Measurements from ENCODE around the gene ARMC10.
A peak's percentile ranks its signal among the peaks of the same experiment; 100 is the strongest.
"Not testable (repeated sequence)": the region's sequence is repeated elsewhere in the genome, so short reads cannot be mapped to it uniquely, and the experiment has no call there.

The ARMC10 gene

DNA sequence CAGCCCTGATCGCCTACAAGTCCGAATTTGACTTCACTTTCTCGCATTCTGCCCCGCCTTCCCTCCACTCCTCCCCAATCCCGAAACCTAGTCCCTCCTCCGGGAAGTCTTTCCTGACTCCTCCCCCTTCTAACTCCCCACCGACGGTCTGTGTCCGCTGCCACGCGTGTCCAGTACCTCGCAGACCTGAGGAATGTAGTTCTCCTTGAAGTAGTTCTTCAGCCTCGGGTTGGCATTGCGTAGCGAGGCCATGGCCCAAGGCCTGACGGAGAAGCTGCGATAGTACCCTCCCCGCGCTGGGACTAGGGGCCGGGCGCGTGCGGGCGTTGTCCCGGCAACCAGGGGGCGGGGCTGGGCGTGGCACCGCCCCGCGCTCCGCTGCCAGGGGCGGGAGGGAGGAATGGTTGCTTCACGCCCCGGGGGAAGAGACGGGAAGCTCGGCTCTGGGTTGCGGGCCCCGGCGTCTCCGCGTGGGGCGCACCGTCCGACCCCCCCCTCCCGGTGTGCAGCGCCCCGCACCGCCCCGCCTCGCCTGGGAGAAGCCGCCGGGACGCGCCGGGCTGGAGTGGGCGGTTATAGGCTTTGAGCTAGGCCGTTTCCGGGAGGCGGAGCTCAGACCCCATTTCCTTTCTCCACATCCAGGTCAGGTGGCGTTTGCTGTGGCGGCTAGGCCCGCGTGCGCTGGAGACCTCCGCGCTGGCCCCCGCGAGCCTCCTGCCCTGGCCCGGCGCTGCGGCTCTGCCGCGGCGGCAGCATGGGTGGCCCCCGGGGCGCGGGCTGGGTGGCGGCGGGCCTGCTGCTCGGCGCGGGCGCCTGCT, at the start of gene ARMC10, which contains the start of gene FBXL13:
Gene ARMC10 (plus strand): TSS at position 622 of the 818 bp plus-strand sequence. CDS start 133 bp downstream, at position 755.
Gene FBXL13 (minus strand): TSS at position 278 of the 818 bp plus-strand sequence.
- TF ChIP-seq, protein P1, sequence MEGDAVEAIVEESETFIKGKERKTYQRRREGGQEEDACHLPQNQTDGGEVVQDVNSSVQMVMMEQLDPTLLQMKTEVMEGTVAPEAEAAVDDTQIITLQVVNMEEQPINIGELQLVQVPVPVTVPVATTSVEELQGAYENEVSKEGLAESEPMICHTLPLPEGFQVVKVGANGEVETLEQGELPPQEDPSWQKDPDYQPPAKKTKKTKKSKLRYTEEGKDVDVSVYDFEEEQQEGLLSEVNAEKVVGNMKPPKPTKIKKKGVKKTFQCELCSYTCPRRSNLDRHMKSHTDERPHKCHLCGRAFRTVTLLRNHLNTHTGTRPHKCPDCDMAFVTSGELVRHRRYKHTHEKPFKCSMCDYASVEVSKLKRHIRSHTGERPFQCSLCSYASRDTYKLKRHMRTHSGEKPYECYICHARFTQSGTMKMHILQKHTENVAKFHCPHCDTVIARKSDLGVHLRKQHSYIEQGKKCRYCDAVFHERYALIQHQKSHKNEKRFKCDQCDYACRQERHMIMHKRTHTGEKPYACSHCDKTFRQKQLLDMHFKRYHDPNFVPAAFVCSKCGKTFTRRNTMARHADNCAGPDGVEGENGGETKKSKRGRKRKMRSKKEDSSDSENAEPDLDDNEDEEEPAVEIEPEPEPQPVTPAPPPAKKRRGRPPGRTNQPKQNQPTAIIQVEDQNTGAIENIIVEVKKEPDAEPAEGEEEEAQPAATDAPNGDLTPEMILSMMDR (IDR thresholded peaks at IDR 0.05; ENCODE audit: low read depth, low read length, missing control alignments) = no peak
- H3K4me3 ChIP-seq (replicated peaks; ENCODE audit: low read depth, low read length) = peak within 1 kb of the TSS; percentile 61
- DNase-seq (ENCODE audit: extremely low read depth, low read depth) = peak; percentile 67

DNA sequence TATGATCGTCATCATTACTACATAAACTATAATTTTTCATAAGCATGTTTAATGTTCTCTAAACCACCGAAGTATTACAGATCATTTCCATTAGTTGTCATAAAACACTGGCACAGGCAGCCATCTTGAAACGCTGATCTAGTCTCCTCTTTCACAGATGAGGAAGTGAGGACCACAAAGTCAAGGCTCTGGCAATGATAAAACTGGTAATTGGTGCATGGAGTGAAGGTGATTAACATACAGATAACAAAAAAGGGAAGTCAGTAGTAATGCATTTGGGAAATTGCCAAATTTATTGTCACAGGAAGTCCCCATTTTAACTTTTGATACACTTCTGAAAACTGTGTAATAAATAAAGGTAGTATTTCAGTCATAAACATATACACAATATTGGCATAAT, 49.6 kb upstream of the ARMC10 start:
- DNase-seq (ENCODE audit: extremely low read depth, low read depth) = no peak
- TF ChIP-seq, protein P1 (IDR thresholded peaks at IDR 0.05; ENCODE audit: low read depth, low read length, missing control alignments) = no peak
- no peak overlapping the region for H3K4me3 ChIP-seq (replicated peaks; ENCODE audit: low read depth, low read length)

DNA sequence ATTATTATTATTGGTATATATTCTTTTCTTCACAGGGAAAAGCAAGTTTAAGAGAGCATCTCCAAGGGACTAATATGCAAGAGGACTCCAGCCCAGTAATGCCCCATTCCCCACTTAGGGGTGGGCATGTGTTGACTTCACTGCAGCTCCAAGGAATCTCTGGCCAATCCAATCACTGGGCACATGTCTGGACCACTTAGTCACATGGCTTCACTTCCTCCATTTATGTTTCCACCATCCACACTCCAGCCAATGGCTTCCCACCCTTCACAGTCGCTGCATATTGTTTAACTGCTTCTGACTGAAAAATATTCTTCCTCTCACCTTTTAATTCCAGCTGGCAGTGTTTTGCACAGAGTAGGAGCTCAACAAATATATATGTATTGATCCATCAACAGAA, 43.9 kb upstream of the ARMC10 start:
- TF ChIP-seq, protein P1 (IDR thresholded peaks at IDR 0.05; ENCODE audit: low read depth, low read length, missing control alignments) = no peak
- DNase-seq (ENCODE audit: extremely low read depth, low read depth) = no peak
- no peak overlapping the region for H3K4me3 ChIP-seq (replicated peaks; ENCODE audit: low read depth, low read length)

DNA sequence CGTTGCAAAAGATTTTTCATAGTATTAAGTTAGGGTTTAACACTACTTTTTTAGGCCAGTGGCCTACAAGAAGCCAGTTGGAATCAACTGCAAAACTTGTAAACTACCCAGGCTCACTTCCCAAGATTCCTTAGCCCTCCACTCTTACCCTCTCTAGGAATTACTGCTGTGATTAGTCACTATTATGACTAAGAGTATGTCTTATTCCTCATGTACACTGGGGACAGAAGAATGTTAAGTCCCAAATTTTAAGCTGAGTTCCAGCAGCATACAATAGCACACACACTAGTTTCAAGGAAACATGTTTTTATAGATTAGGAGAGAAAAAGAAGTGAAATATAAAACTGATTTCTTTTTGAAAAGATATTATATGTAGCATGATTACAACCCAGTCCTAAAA, 43.2 kb upstream of the ARMC10 start:
- DNase-seq (ENCODE audit: extremely low read depth, low read depth) = no peak
- H3K4me3 ChIP-seq (replicated peaks; ENCODE audit: low read depth, low read length) = no peak overlapping the region
- TF ChIP-seq, protein P1 (IDR thresholded peaks at IDR 0.05; ENCODE audit: low read depth, low read length, missing control alignments) = no peak

DNA sequence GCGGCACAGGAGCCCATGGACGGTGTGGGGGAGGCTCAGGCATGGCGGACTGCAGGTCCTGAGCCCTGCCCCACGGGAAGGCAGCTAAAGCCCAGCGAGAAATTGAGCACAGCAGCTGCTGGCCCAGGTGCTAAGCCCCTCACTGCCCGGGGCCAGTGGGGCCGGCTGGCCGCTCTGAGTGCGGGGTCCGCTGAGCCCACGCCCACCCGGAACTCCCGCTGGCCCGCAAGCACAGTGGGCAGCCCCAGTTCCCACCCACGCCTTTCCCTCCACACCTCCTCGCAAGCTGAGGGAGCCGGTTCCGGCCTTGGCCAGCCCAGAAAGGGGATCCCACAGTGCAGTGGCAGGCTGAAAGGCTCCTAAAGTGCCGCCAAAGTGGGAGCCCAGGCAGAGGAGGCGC, 40.6 kb upstream of the ARMC10 start:
- not testable (repeated sequence) for H3K4me3 ChIP-seq (replicated peaks; ENCODE audit: low read depth, low read length); DNase-seq (ENCODE audit: extremely low read depth, low read depth)

DNA sequence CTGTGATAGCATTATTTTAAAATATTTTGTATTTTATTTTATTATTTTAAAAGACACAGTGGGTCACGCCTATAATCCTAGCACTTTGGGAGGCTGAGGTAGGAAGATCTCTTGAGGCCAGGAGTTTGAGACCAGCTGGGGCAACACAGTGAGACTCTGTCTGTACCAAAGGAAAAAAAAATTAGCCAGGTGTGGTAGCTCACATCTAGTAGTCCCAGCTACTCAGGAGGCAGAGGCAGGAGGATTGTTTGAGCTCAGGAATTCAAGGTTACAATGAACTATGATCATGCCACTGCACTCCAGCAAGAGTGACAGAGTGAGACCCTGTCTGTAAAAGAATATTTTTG, 37.5 kb upstream of the ARMC10 start:
- H3K4me3 ChIP-seq (replicated peaks; ENCODE audit: low read depth, low read length) = no peak overlapping the region
- DNase-seq (ENCODE audit: extremely low read depth, low read depth) = no peak
- TF ChIP-seq, protein P1 (IDR thresholded peaks at IDR 0.05; ENCODE audit: low read depth, low read length, missing control alignments) = no peak

DNA sequence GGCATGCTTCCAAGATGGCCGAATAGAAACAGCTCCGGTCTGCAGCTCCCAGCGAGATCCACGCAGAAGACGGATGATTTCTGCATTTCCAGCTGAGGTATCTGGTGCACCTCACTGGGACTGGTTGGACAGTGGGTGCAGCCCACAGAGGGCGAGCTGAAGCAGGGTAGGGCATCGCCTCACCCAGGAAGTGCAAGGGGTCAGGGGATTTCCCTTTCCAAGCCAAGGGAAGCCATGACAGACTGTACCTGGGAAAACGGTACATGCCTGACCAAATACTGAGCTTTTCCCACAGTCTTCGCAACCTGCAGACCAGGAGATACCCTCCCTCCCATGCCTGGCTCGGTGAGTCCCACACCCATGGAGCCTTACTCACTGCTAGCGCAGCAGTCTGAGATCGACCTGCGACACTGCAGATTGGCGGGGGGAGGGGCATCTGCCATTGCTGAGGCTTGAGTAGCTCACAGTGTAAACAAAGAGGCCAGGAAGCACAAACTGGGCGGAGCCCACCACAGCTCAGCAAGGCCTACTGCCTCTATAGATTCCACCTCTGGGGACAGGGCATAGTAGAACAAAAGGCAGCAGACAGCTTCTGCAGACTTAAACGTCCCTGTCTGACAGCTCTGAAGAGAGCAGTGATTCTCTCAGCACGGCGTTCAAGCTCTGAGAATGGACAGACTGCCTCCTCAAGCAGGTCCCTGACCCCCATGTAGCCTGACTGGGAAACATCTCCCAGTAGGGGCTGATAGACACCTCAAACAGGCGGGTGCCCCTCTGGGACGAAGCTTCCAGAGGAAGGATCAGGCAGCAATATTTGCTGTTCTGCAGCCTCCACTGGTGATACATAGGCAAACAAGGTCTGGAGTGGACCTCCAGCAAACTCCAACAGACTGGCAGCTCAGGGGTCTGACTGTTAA, 36.9 kb upstream of the ARMC10 start:
- not testable (repeated sequence) for H3K4me3 ChIP-seq (replicated peaks; ENCODE audit: low read depth, low read length); DNase-seq (ENCODE audit: extremely low read depth, low read depth)

DNA sequence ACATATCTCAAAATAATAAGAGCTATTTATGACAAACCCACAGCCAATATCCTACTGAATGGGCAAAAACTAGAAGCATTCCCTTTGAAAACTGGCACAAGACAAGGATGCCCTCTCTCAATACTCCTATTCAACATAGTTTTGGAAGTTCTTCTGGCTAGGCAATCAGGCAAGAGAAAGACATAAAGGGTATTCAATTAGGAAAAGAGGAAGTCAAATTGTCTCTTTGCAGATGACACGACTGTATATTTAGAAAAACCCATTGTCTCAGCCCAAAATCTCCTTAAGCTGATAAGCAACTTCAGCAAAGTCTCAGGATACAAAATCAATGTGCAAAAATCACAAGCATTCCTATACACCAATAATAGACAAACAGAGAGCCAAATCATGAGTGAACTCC, 33.1 kb upstream of the ARMC10 start:
- not testable (repeated sequence) for H3K4me3 ChIP-seq (replicated peaks; ENCODE audit: low read depth, low read length); DNase-seq (ENCODE audit: extremely low read depth, low read depth)

All from HFF-Myc (cell line).